Breast epithelium (tissue), 4 donors: Measurements from ENCODE around the gene CFAP119. TPM values are rescaled to one million over a fixed set of nuclear protein-coding genes. Genes with fewer than 3 reads are reported as not detected.
"Not testable (repeated sequence)": the region's sequence is repeated elsewhere in the genome, so short reads cannot be mapped to it uniquely, and the experiment has no call there.

Experiments
- DNase-seq, 2 donors: peaks; one replicate each; pipeline ENCODE4 v3.0.0-alpha.2; 2019; ENCODE audit warnings: low spot score in 2 of 2
- H3K27ac ChIP-seq, 2 donors: fragments of 200-600 bp; sonication (generic) in 1 of 2; one replicate each; pipeline ENCODE4 v1.5.1; 2016 to 2019; ENCODE audit warnings: mild to moderate bottlenecking in 1 of 2
- H3K27me3 ChIP-seq, 2 donors: fragments of 200-600 bp; sonication (generic) in 1 of 2; one replicate each; pipeline versions ENCODE4 v1.5.1 to v1.6.0; 2017 to 2019; ENCODE audit warnings: control low read depth in 1 of 2, mild to moderate bottlenecking in 1 of 2
- H3K36me3 ChIP-seq: fragments of 200-600 bp; one replicate; pipeline ENCODE4 v1.5.1; 2019
- H3K4me1 ChIP-seq, 2 donors: fragments of 200-600 bp; sonication (generic); one replicate each; pipeline ENCODE4 v1.5.1; 2016 to 2019; ENCODE audit warnings: control low read depth in 1 of 2
- H3K4me3 ChIP-seq, 3 donors: fragments of 200-600 bp; sonication (generic); 1 replicate in 2 of 3; 2 replicates in 1 of 3; pipeline ENCODE4 v1.5.1; 2016 to 2019; ENCODE audit warnings: mild to moderate bottlenecking in 3 of 3, moderate library complexity in 2 of 3
- H3K9me3 ChIP-seq, 2 donors: fragments of 200-600 bp; sonication (generic) in 1 of 2; one replicate each; pipeline ENCODE4 v1.5.1; 2016 to 2019; ENCODE audit warnings: control low read depth in 1 of 2
- CTCF ChIP-seq, 3 donors: fragments of 450-650 bp; IDR thresholded peaks; one replicate each; pipeline ENCODE4 v1.5.1; 2016 to 2017; ENCODE audit warnings: antibody characterized with exemption in 3 of 3, mild to moderate bottlenecking in 3 of 3, moderate library complexity in 3 of 3
- POLR2A ChIP-seq: fragments of 450-650 bp; IDR thresholded peaks from one replicate; pipeline ENCODE4 v1.6.1; 2016; ENCODE audit warnings: antibody characterized with exemption, mild to moderate bottlenecking, moderate library complexity
- POLR2AphosphoS5 ChIP-seq, 3 donors: sonication (generic); formaldehyde crosslinking; IDR thresholded peaks; one replicate each; pipeline ENCODE4 v1.6.1; 2017; ENCODE audit warnings: antibody characterized with exemption in 3 of 3
- intact Hi-C: fragments of 100-400 bp; cut with DNase I; formaldehyde crosslinking; loops from one replicate; pipeline ENCODE4 v1.15.1; 2023; ENCODE audit warnings: low total_unique reads
- total RNA-seq, 3 donors: library from RNA; depleted of rRNA; stranded (reverse); fragments of >200 nt; gene quantifications; one replicate each; pipeline ENCODE4 v1.1.0, GENCODE V29; 2016

CFAP119 gene
- total RNA-seq, result 10 to 100 TPM in 2 of 3 donors, 1 to 10 TPM in 1; 1.4 to 17.1 (median 13.4) TPM

GRCh38 chr16:30761928-30762902 lies at the start of gene CFAP119, which contains the start of gene RNF40:
TSS of gene CFAP119 (minus strand) at chr16:30762062. CDS start at chr16:30761748, 314 bp downstream.
TSS of gene RNF40 (plus strand) at chr16:30762322. CDS start at chr16:30762546, 224 bp downstream.
- Histone ChIP-seq H3K4me1 (peaks cover 3 to 19% of the 10 kb centered on the region in 2 donors), H3K27ac (peak within 1 kb of the TSS; percentile 89 to 96), H3K4me3 (peak within 1 kb of the TSS; percentile 82 to 93 (median 83)), H3K36me3 (peaks cover 11% of the 10 kb centered on the region), H3K27me3 (no peaks in the 10 kb centered on the region), H3K9me3 (no peaks in the 10 kb centered on the region)
- peak; percentile 86 for TF ChIP-seq POLR2A
- TF ChIP-seq CTCF (IDR thresholded peaks at IDR 0.05), result no peak
- TF ChIP-seq POLR2AphosphoS5 (IDR thresholded peaks at IDR 0.05), result peak; percentile 85 to 95 (median 86)
- intact Hi-C loops, result no loop called here
- peak; percentile 96 to 99 for DNase-seq

- intact Hi-C loops, H3K27me3 ChIP-seq, H3K27ac ChIP-seq, DNase-seq, H3K9me3 ChIP-seq, H3K4me1 ChIP-seq, H3K4me3 ChIP-seq, H3K36me3 ChIP-seq: not testable (repeated sequence)
Observed at GRCh38 chr16:30809675-30810074, 47.8 kb upstream of the CFAP119 start.

- H3K36me3 ChIP-seq, DNase-seq, intact Hi-C loops, H3K9me3 ChIP-seq, H3K27me3 ChIP-seq, H3K4me1 ChIP-seq, H3K27ac ChIP-seq, H3K4me3 ChIP-seq: not testable (repeated sequence)
Observed at GRCh38 chr16:30808890-30809426, 47.1 kb upstream of the CFAP119 start.

GRCh38 chr16:30808146-30808545 lies 46.3 kb upstream of the CFAP119 start:
- no peak for DNase-seq

GRCh38 chr16:30805370-30806169 lies 43.7 kb upstream of the CFAP119 start:
- H3K4me1 ChIP-seq, result no peaks in the 10 kb centered on the region
- peak; percentile 76 to 83 for DNase-seq
- no peaks in the 10 kb centered on the region for H3K36me3 ChIP-seq
- peak overlapping the region; percentile 75 to 87 (median 76) for H3K4me3 ChIP-seq
- no peaks in the 10 kb centered on the region for H3K27me3 ChIP-seq
- H3K9me3 ChIP-seq, result no peaks in the 10 kb centered on the region
- H3K27ac ChIP-seq, result peak overlapping the region; percentile 88 to 95
- intact Hi-C loops, result no loop called here
- TF ChIP-seq CTCF (IDR thresholded peaks at IDR 0.05), result no peak
- TF ChIP-seq POLR2AphosphoS5 (IDR thresholded peaks at IDR 0.05), result peak; percentile 86 to 93 (median 90)
- TF ChIP-seq POLR2A, result peak; percentile 93

More at GRCh38 chr16:30808146-30808545, 46.3 kb upstream of the CFAP119 start:
- H3K9me3 ChIP-seq, result no peaks in the 10 kb centered on the region
- no peak overlapping the region for H3K4me3 ChIP-seq
- H3K36me3 ChIP-seq, result no peaks in the 10 kb centered on the region
- intact Hi-C loops, result no loop called here
- no peaks in the 10 kb centered on the region for H3K4me1 ChIP-seq
- no peaks in the 10 kb centered on the region for H3K27me3 ChIP-seq
- TF ChIP-seq CTCF (IDR thresholded peaks at IDR 0.05) (no peak), POLR2AphosphoS5 (IDR thresholded peaks at IDR 0.05) (no peak), POLR2A (no peak)
- H3K27ac ChIP-seq, result no peak overlapping the region
